Mesenchymal stem cell (in vitro differentiated cells and primary cell): ENCODE results near the gene PPP1R15A.
"Not testable (repeated sequence)": the region's sequence is repeated elsewhere in the genome, so short reads cannot be mapped to it uniquely, and the experiment has no call there.

Experiments
- DNase-seq: peaks from one replicate; pipeline ENCODE4 v3.0.0-alpha.2; 2013
- H2AFZ ChIP-seq: one replicate; pipeline ENCODE4 v1.6.1; 2013; ENCODE audit warnings: low read depth, mild to moderate bottlenecking, control low read depth, inconsistent platforms, low read length, moderate library complexity
- H2AK5ac ChIP-seq: 2 replicates; pipeline ENCODE4 v1.6.1; 2013; ENCODE audit warnings: low read length, moderate library complexity, mild to moderate bottlenecking, inconsistent platforms; ENCODE audit not compliant: severe bottlenecking
- H2BK120ac ChIP-seq: one replicate; pipeline ENCODE4 v1.6.1; 2013; ENCODE audit warnings: low read depth, mild to moderate bottlenecking, inconsistent platforms, low read length, moderate library complexity
- H2BK12ac ChIP-seq, 2 experiments: one replicate each; pipeline ENCODE4 v1.6.1; 2013; ENCODE audit warnings: inconsistent platforms in 2 of 2, low read length in 2 of 2, mild to moderate bottlenecking in 2 of 2, moderate library complexity in 2 of 2, control low read depth in 1 of 2
- H2BK15ac ChIP-seq: one replicate; pipeline ENCODE4 v1.6.1; 2013; ENCODE audit warnings: mild to moderate bottlenecking, low read depth, inconsistent platforms; ENCODE audit not compliant: poor library complexity, severe bottlenecking
- H2BK5ac ChIP-seq: 2 replicates; pipeline ENCODE4 v1.6.1; 2013; ENCODE audit warnings: low read depth, mild to moderate bottlenecking, low read length, control low read depth, inconsistent platforms; ENCODE audit not compliant: poor library complexity, severe bottlenecking
- H3K14ac ChIP-seq, 2 experiments: one replicate each; pipeline ENCODE4 v1.6.1; 2013; ENCODE audit warnings: inconsistent platforms in 2 of 2, low read length in 2 of 2, control low read depth in 1 of 2, mild to moderate bottlenecking in 1 of 2, moderate library complexity in 1 of 2
- H3K18ac ChIP-seq, 2 experiments: one replicate each; pipeline ENCODE4 v1.6.1; 2013; ENCODE audit warnings: inconsistent platforms in 2 of 2, low read length in 2 of 2, control low read depth in 1 of 2, low read depth in 1 of 2, mild to moderate bottlenecking in 1 of 2
- H3K23ac ChIP-seq, 2 experiments: one replicate each; pipeline ENCODE4 v1.6.1; 2013; ENCODE audit warnings: inconsistent platforms in 2 of 2, low read length in 2 of 2, mild to moderate bottlenecking in 2 of 2, moderate library complexity in 2 of 2, control low read depth in 1 of 2
- H3K27ac ChIP-seq: 2 replicates; pipeline ENCODE4 v1.5.1; 2013; ENCODE audit warnings: mild to moderate bottlenecking, moderate library complexity, low read length, control low read depth, inconsistent platforms; ENCODE audit not compliant: poor library complexity, severe bottlenecking
- H3K27me3 ChIP-seq, 2 experiments: 2 replicates each; pipeline versions ENCODE4 v1.6.1 to v1.7.0; 2013; ENCODE audit warnings: low read length in 2 of 2, mild to moderate bottlenecking in 2 of 2, moderate library complexity in 2 of 2, control low read depth in 1 of 2, inconsistent platforms in 1 of 2; ENCODE audit not compliant: control insufficient read depth in 1 of 2, insufficient read depth in 1 of 2
- H3K36me3 ChIP-seq, 2 experiments: 2 replicates each; pipeline versions ENCODE4 v1.6.1 to v1.7.0; 2013; ENCODE audit warnings: low read length in 2 of 2, control low read depth in 1 of 2, inconsistent platforms in 1 of 2, low read depth in 1 of 2, mild to moderate bottlenecking in 1 of 2; ENCODE audit not compliant: insufficient read depth in 2 of 2, control insufficient read depth in 1 of 2
- H3K4ac ChIP-seq, 2 experiments: one replicate each; pipeline ENCODE4 v1.6.1; 2013; ENCODE audit warnings: inconsistent platforms in 2 of 2, low read length in 2 of 2, mild to moderate bottlenecking in 2 of 2, moderate library complexity in 2 of 2, control low read depth in 1 of 2, low read depth in 1 of 2
- H3K4me1 ChIP-seq: 2 replicates; pipeline ENCODE4 v1.6.1; 2013; ENCODE audit warnings: low read depth, low read length, control low read depth; ENCODE audit not compliant: control insufficient read depth, insufficient read depth
- H3K4me2 ChIP-seq: 2 replicates; pipeline ENCODE4 v1.6.1; 2013; ENCODE audit warnings: low read length, mild to moderate bottlenecking, inconsistent platforms; ENCODE audit not compliant: poor library complexity, severe bottlenecking
- H3K4me3 ChIP-seq, 2 experiments: 2 replicates each; pipeline versions ENCODE4 v1.5.1 to v1.7.0; 2013; ENCODE audit warnings: low read length in 2 of 2, mild to moderate bottlenecking in 2 of 2, control low read depth in 1 of 2, low read depth in 1 of 2; ENCODE audit not compliant: insufficient read depth in 1 of 2
- H3K79me1 ChIP-seq: replicated peaks from 2 replicates; pipeline ENCODE4 v1.6.1; 2013; ENCODE audit warnings: mild to moderate bottlenecking, control low read depth, low read length, inconsistent platforms; ENCODE audit not compliant: poor library complexity, severe bottlenecking
- H3K9ac ChIP-seq: 2 replicates; pipeline ENCODE4 v1.7.0; 2013; ENCODE audit warnings: mild to moderate bottlenecking, low read length, moderate library complexity
- H3K9me3 ChIP-seq: 2 replicates; pipeline ENCODE4 v1.7.0; 2013; ENCODE audit warnings: mild to moderate bottlenecking, low read length; ENCODE audit not compliant: control insufficient read depth
- H4K8ac ChIP-seq: one replicate; pipeline ENCODE4 v1.6.1; 2013; ENCODE audit warnings: inconsistent platforms, mild to moderate bottlenecking, low read length, moderate library complexity
- H4K91ac ChIP-seq: one replicate; pipeline ENCODE4 v1.6.1; 2013; ENCODE audit warnings: mild to moderate bottlenecking, low read length, inconsistent platforms
- WGBS: methylation state at CpG from one replicate; pipeline ENCODE4 v1.1.7; 2013; ENCODE audit warnings: mixed read lengths; 5-methylcytosine and 5-hydroxymethylcytosine counted together

The PPP1R15A gene

DNA sequence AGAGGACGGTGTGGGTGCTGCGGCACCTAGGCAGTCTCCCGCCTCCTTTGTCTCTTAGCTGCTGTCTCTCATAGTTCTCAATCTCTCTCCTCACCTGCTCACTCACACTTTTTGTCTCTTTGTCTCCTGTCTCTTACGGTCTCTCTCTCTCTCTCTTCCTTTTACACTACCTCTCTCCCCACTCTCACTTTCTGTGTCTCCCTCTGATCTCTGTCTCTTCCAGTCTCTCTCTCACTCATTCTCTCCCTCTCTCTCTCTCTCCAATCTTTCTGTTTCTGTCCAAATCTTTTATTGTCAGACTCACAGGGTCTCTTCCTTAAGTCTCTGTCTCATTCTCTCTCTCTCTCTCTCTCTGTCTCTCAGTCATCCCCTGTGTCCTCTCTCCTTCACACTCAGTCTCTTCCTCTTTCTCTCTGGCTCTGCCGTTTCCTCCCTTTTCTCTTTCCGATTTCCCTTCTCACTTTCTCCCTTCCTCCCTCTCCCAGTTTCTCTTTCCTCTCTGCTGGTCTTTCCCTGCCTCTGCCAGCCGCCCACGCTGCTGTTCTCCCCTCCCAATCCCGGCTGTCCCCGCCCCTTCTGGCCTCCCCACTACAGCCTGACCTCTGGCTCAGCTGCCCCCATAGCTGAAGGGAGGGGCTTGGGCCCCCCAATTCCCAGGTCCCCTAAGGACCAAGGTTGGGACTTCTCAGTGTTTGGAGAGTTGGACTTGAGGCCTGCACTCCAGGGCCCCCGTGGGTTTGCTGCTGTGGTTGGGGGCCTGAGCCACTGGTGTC lies 3.9 kb upstream of the PPP1R15A start, which contains the start of gene PLEKHA4:
TSS of gene PLEKHA4 (minus strand) at position 504 of the 773 bp plus-strand sequence. CDS start 997 bp downstream, outside the sequence.
- Histone ChIP-seq H3K4ac (peak within 1 kb of the TSS; percentile 52 to 93), H3K27me3 (no peaks in the 10 kb centered on the region), H3K14ac (peak within 1 kb of the TSS in 1 of 2 experiments; percentile 82), H2BK15ac (peak within 1 kb of the TSS; percentile 44), H3K79me1 (peaks cover 6% of the 10 kb centered on the region), H3K27ac (peak within 1 kb of the TSS; percentile 21), H3K18ac (peak within 1 kb of the TSS; percentile 80 to 90), H2AK5ac (peak within 1 kb of the TSS; percentile 3), H3K9ac (peak within 1 kb of the TSS; percentile 90), H3K23ac (peak within 1 kb of the TSS in 1 of 2 experiments; percentile 51), H4K91ac (peak within 1 kb of the TSS; percentile 81), H3K4me3 (peak within 1 kb of the TSS in 1 of 2 experiments; percentile 87), H3K4me2 (peak within 1 kb of the TSS; percentile 64), H2BK120ac (peak within 1 kb of the TSS; percentile 80), H3K9me3 (no peaks in the 10 kb centered on the region), H4K8ac (peak within 1 kb of the TSS; percentile 67), H2BK5ac (no peak within 1 kb of the TSS), H3K36me3 (peaks cover 13 to 22% of the 10 kb centered on the region in 2 experiments), H3K4me1 (peaks cover 17% of the 10 kb centered on the region), H2BK12ac (peak within 1 kb of the TSS; percentile 40 to 87), H2AFZ (peak within 1 kb of the TSS; percentile 51)
- 24% methylated on average over 11 of the region's 11 CpGs for WGBS
- DNase-seq = peak; percentile 81

DNA sequence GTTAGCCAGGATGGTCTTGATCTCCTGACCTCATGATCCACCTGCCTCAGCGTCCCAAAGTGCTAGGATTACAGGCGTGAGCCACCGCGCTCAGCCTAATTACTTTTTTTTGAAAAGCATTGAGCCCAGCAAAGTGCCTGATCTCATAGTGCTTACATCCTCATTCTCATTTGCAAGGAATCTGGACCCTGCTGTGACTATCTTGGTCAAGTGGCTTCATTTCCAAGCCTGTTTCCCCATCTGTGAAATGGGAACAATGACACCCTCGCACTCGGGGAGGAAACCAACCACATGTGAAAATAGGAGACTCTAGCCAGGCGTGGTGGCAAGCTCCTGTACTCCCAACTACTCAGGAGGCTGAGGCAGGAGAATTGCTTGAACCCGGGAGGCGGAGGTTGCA lies 2.2 kb upstream of the PPP1R15A start:
- no peak overlapping the region for H2AK5ac ChIP-seq
- H3K4ac ChIP-seq = no peak overlapping the region
- no peak overlapping the region for H2AFZ ChIP-seq
- H4K8ac ChIP-seq = no peak overlapping the region
- H3K27ac ChIP-seq = no peak overlapping the region
- no peak overlapping the region for H2BK5ac ChIP-seq
- H2BK15ac ChIP-seq = peak overlapping the region; percentile 54
- H3K4me1 ChIP-seq = peaks cover 29% of the 10 kb centered on the region
- no peak for DNase-seq
- H3K23ac ChIP-seq = no peak overlapping the region
- no peak overlapping the region for H4K91ac ChIP-seq
- 96% methylated on average over 9 of the region's 9 CpGs for WGBS
- no peaks in the 10 kb centered on the region for H3K9me3 ChIP-seq
- no peak overlapping the region for H3K4me2 ChIP-seq
- H3K36me3 ChIP-seq = peaks cover 23 to 24% of the 10 kb centered on the region in 2 experiments
- H3K9ac ChIP-seq = no peak overlapping the region
- no peaks in the 10 kb centered on the region for H3K27me3 ChIP-seq
- no peak overlapping the region for H2BK120ac ChIP-seq
- no peak overlapping the region for H2BK12ac ChIP-seq
- no peak overlapping the region for H3K14ac ChIP-seq
- H3K18ac ChIP-seq = no peak overlapping the region
- peaks cover 6% of the 10 kb centered on the region for H3K79me1 ChIP-seq
- no peak overlapping the region for H3K4me3 ChIP-seq

DNA sequence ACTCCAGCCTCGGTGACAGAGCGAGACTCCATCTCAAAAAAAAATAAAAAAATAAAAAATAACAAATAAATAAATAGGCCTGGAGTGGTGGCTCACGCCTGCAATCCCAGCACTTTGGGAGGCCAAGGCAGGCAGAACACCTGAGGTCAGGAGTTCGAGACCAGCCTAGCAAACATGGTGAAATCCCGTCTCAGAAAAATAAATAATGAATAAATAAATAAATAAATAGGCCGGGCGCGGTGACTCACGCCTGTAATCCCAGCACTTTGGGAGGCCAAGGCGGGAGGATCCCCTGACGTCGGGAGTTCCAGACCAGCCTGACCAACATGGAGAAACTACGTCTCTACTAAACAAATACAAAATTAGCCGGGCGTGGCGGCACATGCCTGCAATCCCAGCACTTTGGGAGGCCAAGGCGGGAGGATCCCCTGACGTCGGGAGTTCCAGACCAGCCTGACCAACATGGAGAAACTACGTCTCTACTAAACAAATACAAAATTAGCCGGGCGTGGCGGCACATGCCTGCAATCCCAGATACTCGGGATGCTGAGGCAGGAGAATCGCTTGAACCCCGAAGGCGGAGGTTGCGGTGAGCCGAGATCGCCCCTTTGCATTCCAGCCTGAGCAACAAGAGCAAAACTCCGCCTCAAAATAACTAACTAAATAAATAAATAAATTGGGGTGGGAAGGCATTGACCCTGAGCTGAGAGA lies 595 bp upstream of the PPP1R15A start:
- H4K8ac ChIP-seq, H3K27me3 ChIP-seq, H3K9me3 ChIP-seq, H3K14ac ChIP-seq, H3K18ac ChIP-seq, H2BK5ac ChIP-seq, H3K23ac ChIP-seq, H3K4me2 ChIP-seq, H2BK120ac ChIP-seq, H4K91ac ChIP-seq, H3K4ac ChIP-seq, H2AK5ac ChIP-seq, H3K79me1 ChIP-seq, H2BK12ac ChIP-seq, H2AFZ ChIP-seq, DNase-seq, H3K27ac ChIP-seq, H2BK15ac ChIP-seq: not testable (repeated sequence)
- Histone ChIP-seq H3K36me3 (peaks cover 29 to 35% of the 10 kb centered on the region in 2 experiments), H3K4me1 (peaks cover 40% of the 10 kb centered on the region), H3K9ac (peak overlapping the region; percentile 54), H3K4me3 (peak overlapping the region in 1 of 2 experiments; percentile 87)
- WGBS = 94% methylated on average over 22 of the region's 31 CpGs
